ENCODE results near the gene ARPC5.

GRCh38 chr1:183600634-183601033 is 34.9 kb downstream of the ARPC5 start:
- no peak for TF ChIP-seq TSHZ2 (CRISPR knock-in tag; IDR thresholded peaks at IDR 0.05)
- TF ChIP-seq CREB5 (CRISPR knock-in tag; IDR thresholded peaks at IDR 0.05; ENCODE audit: low read depth) = no peak
- no peak for TF ChIP-seq BACH2 (CRISPR knock-in tag; IDR thresholded peaks at IDR 0.05; ENCODE audit: borderline replicate concordance)
- TF ChIP-seq ZNF565 (CRISPR knock-in tag; conservative IDR thresholded peaks at IDR 0.05; ENCODE audit: low read depth) = no peak
- no peak for TF ChIP-seq ZFP30 (CRISPR knock-in tag; IDR thresholded peaks at IDR 0.05)
- no peak for TF ChIP-seq SNAI2 (CRISPR knock-in tag; IDR thresholded peaks at IDR 0.05)
- TF ChIP-seq, protein P1, sequence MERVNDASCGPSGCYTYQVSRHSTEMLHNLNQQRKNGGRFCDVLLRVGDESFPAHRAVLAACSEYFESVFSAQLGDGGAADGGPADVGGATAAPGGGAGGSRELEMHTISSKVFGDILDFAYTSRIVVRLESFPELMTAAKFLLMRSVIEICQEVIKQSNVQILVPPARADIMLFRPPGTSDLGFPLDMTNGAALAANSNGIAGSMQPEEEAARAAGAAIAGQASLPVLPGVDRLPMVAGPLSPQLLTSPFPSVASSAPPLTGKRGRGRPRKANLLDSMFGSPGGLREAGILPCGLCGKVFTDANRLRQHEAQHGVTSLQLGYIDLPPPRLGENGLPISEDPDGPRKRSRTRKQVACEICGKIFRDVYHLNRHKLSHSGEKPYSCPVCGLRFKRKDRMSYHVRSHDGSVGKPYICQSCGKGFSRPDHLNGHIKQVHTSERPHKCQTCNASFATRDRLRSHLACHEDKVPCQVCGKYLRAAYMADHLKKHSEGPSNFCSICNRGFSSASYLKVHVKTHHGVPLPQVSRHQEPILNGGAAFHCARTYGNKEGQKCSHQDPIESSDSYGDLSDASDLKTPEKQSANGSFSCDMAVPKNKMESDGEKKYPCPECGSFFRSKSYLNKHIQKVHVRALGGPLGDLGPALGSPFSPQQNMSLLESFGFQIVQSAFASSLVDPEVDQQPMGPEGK (CRISPR knock-in tag; IDR thresholded peaks at IDR 0.05; ENCODE audit: borderline replicate concordance) = no peak
- no peak for TF ChIP-seq RARB (CRISPR knock-in tag; IDR thresholded peaks at IDR 0.05)
- no peak for TF ChIP-seq ARNTL (CRISPR knock-in tag; IDR thresholded peaks at IDR 0.05; ENCODE audit: borderline replicate concordance, low read depth)
- TF ChIP-seq, protein P2, sequence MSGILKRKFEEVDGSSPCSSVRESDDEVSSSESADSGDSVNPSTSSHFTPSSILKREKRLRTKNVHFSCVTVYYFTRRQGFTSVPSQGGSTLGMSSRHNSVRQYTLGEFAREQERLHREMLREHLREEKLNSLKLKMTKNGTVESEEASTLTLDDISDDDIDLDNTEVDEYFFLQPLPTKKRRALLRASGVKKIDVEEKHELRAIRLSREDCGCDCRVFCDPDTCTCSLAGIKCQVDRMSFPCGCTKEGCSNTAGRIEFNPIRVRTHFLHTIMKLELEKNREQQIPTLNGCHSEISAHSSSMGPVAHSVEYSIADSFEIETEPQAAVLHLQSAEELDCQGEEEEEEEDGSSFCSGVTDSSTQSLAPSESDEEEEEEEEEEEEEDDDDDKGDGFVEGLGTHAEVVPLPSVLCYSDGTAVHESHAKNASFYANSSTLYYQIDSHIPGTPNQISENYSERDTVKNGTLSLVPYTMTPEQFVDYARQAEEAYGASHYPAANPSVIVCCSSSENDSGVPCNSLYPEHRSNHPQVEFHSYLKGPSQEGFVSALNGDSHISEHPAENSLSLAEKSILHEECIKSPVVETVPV (CRISPR knock-in tag; IDR thresholded peaks at IDR 0.05) = no peak
- no peak for TF ChIP-seq ZFP3 (CRISPR knock-in tag; IDR thresholded peaks at IDR 0.05)
- TF ChIP-seq PPARA (CRISPR knock-in tag; IDR thresholded peaks at IDR 0.05; ENCODE audit: borderline replicate concordance) = no peak
- TF ChIP-seq, protein P3, sequence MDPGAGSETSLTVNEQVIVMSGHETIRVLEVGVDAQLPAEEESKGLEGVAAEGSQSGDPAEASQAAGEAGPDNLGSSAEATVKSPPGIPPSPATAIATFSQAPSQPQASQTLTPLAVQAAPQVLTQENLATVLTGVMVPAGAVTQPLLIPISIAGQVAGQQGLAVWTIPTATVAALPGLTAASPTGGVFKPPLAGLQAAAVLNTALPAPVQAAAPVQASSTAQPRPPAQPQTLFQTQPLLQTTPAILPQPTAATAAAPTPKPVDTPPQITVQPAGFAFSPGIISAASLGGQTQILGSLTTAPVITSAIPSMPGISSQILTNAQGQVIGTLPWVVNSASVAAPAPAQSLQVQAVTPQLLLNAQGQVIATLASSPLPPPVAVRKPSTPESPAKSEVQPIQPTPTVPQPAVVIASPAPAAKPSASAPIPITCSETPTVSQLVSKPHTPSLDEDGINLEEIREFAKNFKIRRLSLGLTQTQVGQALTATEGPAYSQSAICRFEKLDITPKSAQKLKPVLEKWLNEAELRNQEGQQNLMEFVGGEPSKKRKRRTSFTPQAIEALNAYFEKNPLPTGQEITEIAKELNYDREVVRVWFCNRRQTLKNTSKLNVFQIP (CRISPR knock-in tag; IDR thresholded peaks at IDR 0.05; ENCODE audit: borderline replicate concordance, low read depth) = no peak
- no peak for TF ChIP-seq ZNF70 (CRISPR knock-in tag; IDR thresholded peaks at IDR 0.05)

Data from SK-N-SH treated with all-trans-retinoic acid at 6 μM for 48 hours (cell line).